Lower leg skin (tissue), 4 donors: ENCODE data around the gene SNX3. TPM values are rescaled to one million over a fixed set of nuclear protein-coding genes. Genes with fewer than 3 reads are reported as not detected.

Experiments
- DNase-seq, 2 donors: peaks; one replicate each; pipeline ENCODE4 v3.0.0-alpha.2; 2019; ENCODE audit warnings: low spot score in 2 of 2
- H3K4me3 ChIP-seq: fragments of 200-600 bp; sonication (generic); 2 replicates; pipeline ENCODE4 v1.5.1; 2017; ENCODE audit warnings: mild to moderate bottlenecking, low read depth; ENCODE audit not compliant: poor library complexity, severe bottlenecking
- CTCF ChIP-seq, 3 donors: fragments of 450-650 bp; IDR thresholded peaks; one replicate each; pipeline ENCODE4 v1.5.1; 2016; ENCODE audit warnings: antibody characterized with exemption in 3 of 3, mild to moderate bottlenecking in 3 of 3, moderate library complexity in 2 of 3
- POLR2A ChIP-seq, 2 donors: fragments of 450-650 bp; IDR thresholded peaks; one replicate each; pipeline ENCODE4 v1.6.1; 2016 to 2017; ENCODE audit warnings: antibody characterized with exemption in 2 of 2, mild to moderate bottlenecking in 1 of 2, moderate library complexity in 1 of 2
- WGBS, 2 donors: methylation state at CpG; one replicate each; pipeline ENCODE4 v1.1.5; 2018; 5-methylcytosine and 5-hydroxymethylcytosine counted together
- intact Hi-C: fragments of 100-400 bp; cut with DNase I; formaldehyde crosslinking; loops from one replicate; pipeline ENCODE4 v1.15.0; 2023; ENCODE audit warnings: low total_unique reads
- total RNA-seq, 4 donors: library from RNA; depleted of rRNA; stranded (reverse); fragments of >200 nt; gene quantifications; one replicate each; pipeline ENCODE4 v1.1.0, GENCODE V29; 2016

SNX3 gene
- total RNA-seq, 4 donors from 2014 or later, result 94.6 to 127 (median 100) TPM

- no peak overlapping the region for H3K4me3 ChIP-seq
- TF ChIP-seq CTCF (IDR thresholded peaks at IDR 0.05), result no peak
- no peak for TF ChIP-seq POLR2A (IDR thresholded peaks at IDR 0.05)
- no peak for DNase-seq
- 29 to 31% methylated on average over 31 of the region's 31 CpGs for WGBS, 2 donors
- intact Hi-C loops, result no loop called here
These were observed 90.2 kb downstream of the SNX3 start for GRCh38 chr6:108170332-108171290.

- WGBS, 2 donors, result 7 to 13% methylated on average over 37 to 48 of the region's 55 CpGs
- DNase-seq, result no peak
- intact Hi-C loops, result no loop called here
- TF ChIP-seq POLR2A (IDR thresholded peaks at IDR 0.05) (no peak), CTCF (IDR thresholded peaks at IDR 0.05) (no peak)
- no peak overlapping the region for H3K4me3 ChIP-seq
These were observed 91.1 kb downstream of the SNX3 start for GRCh38 chr6:108169464-108170331.

- DNase-seq, result no peak
- no peak overlapping the region for H3K4me3 ChIP-seq
- intact Hi-C loops, result no loop called here
- WGBS, 2 donors, result 3 to 4% methylated on average over 30 to 47 of the region's 63 CpGs
- TF ChIP-seq POLR2A (IDR thresholded peaks at IDR 0.05) (no peak), CTCF (IDR thresholded peaks at IDR 0.05) (no peak)
These were observed 92.1 kb downstream of the SNX3 start for GRCh38 chr6:108168501-108169463.

- intact Hi-C loops, result no loop called here
- no peak for TF ChIP-seq CTCF (IDR thresholded peaks at IDR 0.05)
- no peak for TF ChIP-seq POLR2A (IDR thresholded peaks at IDR 0.05)
- WGBS, 2 donors, result 18 to 26% methylated on average over 22 of the region's 23 CpGs
- no peak for DNase-seq
- no peak overlapping the region for H3K4me3 ChIP-seq
These were observed 92.8 kb downstream of the SNX3 start for GRCh38 chr6:108168090-108168463.

- no peak overlapping the region for H3K4me3 ChIP-seq
- DNase-seq, result no peak
- TF ChIP-seq CTCF (IDR thresholded peaks at IDR 0.05) (no peak), POLR2A (IDR thresholded peaks at IDR 0.05) (no peak)
- intact Hi-C loops, result no loop called here
- 24 to 26% methylated on average over 31 to 35 of the region's 35 CpGs for WGBS, 2 donors
These were observed 93.3 kb downstream of the SNX3 start for GRCh38 chr6:108167449-108168089.
